Gastroesophageal sphincter (tissue), 3 donors: ENCODE data around the gene FHIT.

Experiments
- CTCF ChIP-seq, 4 experiments: fragments of 200-600 bp in 2 of 4; fragments of 450-650 bp in 2 of 4; sonication (generic) in 1 of 4; IDR thresholded peaks; one replicate each; pipeline ENCODE4 v1.5.1; 2017 to 2019; ENCODE audit warnings: antibody characterized with exemption in 4 of 4, mild to moderate bottlenecking in 2 of 4, moderate library complexity in 2 of 4
- EP300 ChIP-seq: sonication (generic); formaldehyde crosslinking; IDR thresholded peaks from one replicate; pipeline ENCODE4 v1.6.1; 2017; ENCODE audit warnings: antibody characterized with exemption, mild to moderate bottlenecking
- POLR2A ChIP-seq, 2 donors: fragments of 450-650 bp; IDR thresholded peaks; one replicate each; pipeline ENCODE4 v1.6.1; 2017; ENCODE audit warnings: antibody characterized with exemption in 2 of 2, mild to moderate bottlenecking in 2 of 2, moderate library complexity in 1 of 2
- POLR2AphosphoS5 ChIP-seq: sonication (generic); formaldehyde crosslinking; IDR thresholded peaks from one replicate; pipeline ENCODE4 v1.6.1; 2017; ENCODE audit warnings: antibody characterized with exemption

- no peak for TF ChIP-seq CTCF (IDR thresholded peaks at IDR 0.05)
- TF ChIP-seq POLR2A (IDR thresholded peaks at IDR 0.05), result no peak
- no peak for TF ChIP-seq EP300
- no peak for TF ChIP-seq POLR2AphosphoS5
Observed at GRCh38 chr3:59758672-59759071, 1492.6 kb downstream of the FHIT start.
